Measurements from ENCODE around the gene CTNNBL1. TPM values are rescaled to one million over a fixed set of nuclear protein-coding genes. Genes with fewer than 3 reads are reported as not detected.

The CTNNBL1 gene
- total and polyA plus RNA-seq, 2 experiments from 2014 or later = 36.3 to 68.7 TPM

- no peaks in the 10 kb centered on the region for H3K9me3 Mint-ChIP-seq
- H3K27me3 Mint-ChIP-seq (ENCODE audit: insufficient read depth, low read depth, poor library complexity) = no peaks in the 10 kb centered on the region
- Histone ChIP-seq H3K4me3 (no peak overlapping the region), H3K36me3 (ENCODE audit: insufficient read depth) (no peaks in the 10 kb centered on the region), H3K27ac (ENCODE audit: low read depth) (no peak overlapping the region), H3F3A (replicated peaks; ENCODE audit: low read depth) (no peaks in the 10 kb centered on the region), H3K9me2 (ENCODE audit: insufficient read depth) (no peaks in the 10 kb centered on the region), H3K4me2 (no peak overlapping the region), H3K4me1 (ENCODE audit: insufficient read depth) (peaks cover 3% of the 10 kb centered on the region; the same call in 1 of the 2 replicates), H4K20me1 (replicated peaks; ENCODE audit: insufficient read depth) (peaks cover 21% of the 10 kb centered on the region; the same call in 1 of the 2 replicates), H3K79me2 (replicated peaks; ENCODE audit: insufficient read depth) (no peaks in the 10 kb centered on the region), H2AFZ (no peak overlapping the region), H3K27me3 (ENCODE audit: insufficient read depth) (no peaks in the 10 kb centered on the region)
- DNase-seq (ENCODE audit: low spot score) (no peak), ATAC-seq (no peak)
- peaks cover 7% of the 10 kb centered on the region; the same call in 1 of the 3 replicates for H3K36me3 Mint-ChIP-seq (ENCODE audit: low read depth)
- no peak overlapping the region for H3K27ac Mint-ChIP-seq
- no peak overlapping the region for H3K4me3 Mint-ChIP-seq
- TF ChIP-seq POLR2AphosphoS5 (IDR thresholded peaks at IDR 0.05; ENCODE audit: low read depth) (no peak), ZNF331 (CRISPR knock-in tag; IDR thresholded peaks at IDR 0.05; ENCODE audit: low read depth) (no peak), STAT1 (IDR thresholded peaks at IDR 0.05; ENCODE audit: unreplicated experiment) (no peak), CREB1 (CRISPR knock-in tag; IDR thresholded peaks at IDR 0.05; ENCODE audit: low read depth) (no peak), REST (IDR thresholded peaks at IDR 0.05; ENCODE audit: unreplicated experiment) (no peak), NANOG (IDR thresholded peaks at IDR 0.05; ENCODE audit: borderline replicate concordance) (no peak)
- TF ChIP-seq, protein P1, sequence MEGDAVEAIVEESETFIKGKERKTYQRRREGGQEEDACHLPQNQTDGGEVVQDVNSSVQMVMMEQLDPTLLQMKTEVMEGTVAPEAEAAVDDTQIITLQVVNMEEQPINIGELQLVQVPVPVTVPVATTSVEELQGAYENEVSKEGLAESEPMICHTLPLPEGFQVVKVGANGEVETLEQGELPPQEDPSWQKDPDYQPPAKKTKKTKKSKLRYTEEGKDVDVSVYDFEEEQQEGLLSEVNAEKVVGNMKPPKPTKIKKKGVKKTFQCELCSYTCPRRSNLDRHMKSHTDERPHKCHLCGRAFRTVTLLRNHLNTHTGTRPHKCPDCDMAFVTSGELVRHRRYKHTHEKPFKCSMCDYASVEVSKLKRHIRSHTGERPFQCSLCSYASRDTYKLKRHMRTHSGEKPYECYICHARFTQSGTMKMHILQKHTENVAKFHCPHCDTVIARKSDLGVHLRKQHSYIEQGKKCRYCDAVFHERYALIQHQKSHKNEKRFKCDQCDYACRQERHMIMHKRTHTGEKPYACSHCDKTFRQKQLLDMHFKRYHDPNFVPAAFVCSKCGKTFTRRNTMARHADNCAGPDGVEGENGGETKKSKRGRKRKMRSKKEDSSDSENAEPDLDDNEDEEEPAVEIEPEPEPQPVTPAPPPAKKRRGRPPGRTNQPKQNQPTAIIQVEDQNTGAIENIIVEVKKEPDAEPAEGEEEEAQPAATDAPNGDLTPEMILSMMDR (conservative IDR thresholded peaks at IDR 0.05; ENCODE audit: low read depth in 2 of 2) = no peak
- H3K4me1 Mint-ChIP-seq = peaks cover 15% of the 10 kb centered on the region; the same call in 2 of the 3 replicates
Observed at GRCh38 chr20:37744347-37744746, 50.5 kb downstream of the CTNNBL1 start.

GRCh38 chr20:37745553-37745952 lies 51.7 kb downstream of the CTNNBL1 start:
- no peaks in the 10 kb centered on the region for H3K79me2 ChIP-seq (replicated peaks; ENCODE audit: insufficient read depth)
- H3K9me2 ChIP-seq (ENCODE audit: insufficient read depth) = no peaks in the 10 kb centered on the region
- no peak overlapping the region for H3K4me3 Mint-ChIP-seq
- no peak overlapping the region for H3K4me2 ChIP-seq
- 0 out of 3 replicates have a peak, but pooled peaks cover 7% of the 10 kb centered on the region for H3K36me3 Mint-ChIP-seq (ENCODE audit: low read depth)
- no peak overlapping the region for H3K4me3 ChIP-seq
- H3K27ac ChIP-seq (ENCODE audit: low read depth) = no peak overlapping the region
- H3K27ac Mint-ChIP-seq = peak overlapping the region; percentile 15
- H3K9me3 Mint-ChIP-seq = no peaks in the 10 kb centered on the region
- peak; percentile 19 for DNase-seq (ENCODE audit: low spot score)
- no peaks in the 10 kb centered on the region for H3K27me3 ChIP-seq (ENCODE audit: insufficient read depth)
- H3K27me3 Mint-ChIP-seq (ENCODE audit: insufficient read depth, low read depth, poor library complexity) = peaks cover 2% of the 10 kb centered on the region
- peaks cover 23% of the 10 kb centered on the region; the same call in 2 of the 3 replicates for H3K4me1 Mint-ChIP-seq
- ATAC-seq = peak; percentile 38; the same call in 2 of the 3 replicates
- H3F3A ChIP-seq (replicated peaks; ENCODE audit: low read depth) = no peaks in the 10 kb centered on the region
- no peaks in the 10 kb centered on the region for H3K36me3 ChIP-seq (ENCODE audit: insufficient read depth)
- H3K4me1 ChIP-seq (ENCODE audit: insufficient read depth) = peaks cover 3% of the 10 kb centered on the region; the same call in 1 of the 2 replicates
- no peak overlapping the region for H2AFZ ChIP-seq
- H4K20me1 ChIP-seq (replicated peaks; ENCODE audit: insufficient read depth) = peaks cover 14% of the 10 kb centered on the region; the same call in 1 of the 2 replicates
- TF ChIP-seq, protein P2, sequence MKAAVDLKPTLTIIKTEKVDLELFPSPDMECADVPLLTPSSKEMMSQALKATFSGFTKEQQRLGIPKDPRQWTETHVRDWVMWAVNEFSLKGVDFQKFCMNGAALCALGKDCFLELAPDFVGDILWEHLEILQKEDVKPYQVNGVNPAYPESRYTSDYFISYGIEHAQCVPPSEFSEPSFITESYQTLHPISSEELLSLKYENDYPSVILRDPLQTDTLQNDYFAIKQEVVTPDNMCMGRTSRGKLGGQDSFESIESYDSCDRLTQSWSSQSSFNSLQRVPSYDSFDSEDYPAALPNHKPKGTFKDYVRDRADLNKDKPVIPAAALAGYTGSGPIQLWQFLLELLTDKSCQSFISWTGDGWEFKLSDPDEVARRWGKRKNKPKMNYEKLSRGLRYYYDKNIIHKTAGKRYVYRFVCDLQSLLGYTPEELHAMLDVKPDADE (IDR thresholded peaks at IDR 0.05) = no peak
- TF ChIP-seq ZNF114 (CRISPR knock-in tag; IDR thresholded peaks at IDR 0.05) (no peak), STAT1 (IDR thresholded peaks at IDR 0.05; ENCODE audit: unreplicated experiment) (no peak), EZH2phosphoT487 (IDR thresholded peaks at IDR 0.05; ENCODE audit: unreplicated experiment) (no peak), JUNB (IDR thresholded peaks at IDR 0.05; ENCODE audit: unreplicated experiment) (no peak), EZH2 (IDR thresholded peaks at IDR 0.05; ENCODE audit: low read depth, unreplicated experiment) (no peak), NANOG (IDR thresholded peaks at IDR 0.05; ENCODE audit: borderline replicate concordance) (no peak)

Measured in GM23338 (cell line).